Peyer's patch (tissue), 4 donors: ENCODE results near the gene MT1HL1. TPM values are rescaled to one million over a fixed set of nuclear protein-coding genes. Genes with fewer than 3 reads are reported as not detected.

ENCODE experiments used
- DNase-seq, 3 donors: peaks; one replicate each; pipeline ENCODE4 v3.0.0-alpha.2; 2017 to 2019
- H3K27ac ChIP-seq, 4 donors: fragments of 200-600 bp; sonication (generic); one replicate each; pipeline ENCODE4 v1.5.1; 2016 to 2019
- H3K27me3 ChIP-seq, 2 donors: fragments of 200-600 bp; sonication (generic); one replicate each; pipeline ENCODE4 v1.5.1; 2019
- H3K36me3 ChIP-seq, 3 donors: fragments of 200-600 bp; sonication (generic); one replicate each; pipeline ENCODE4 v1.5.1; 2016 to 2019
- H3K4me1 ChIP-seq, 4 donors: fragments of 200-600 bp; sonication (generic); one replicate each; pipeline ENCODE4 v1.5.1; 2016 to 2019
- H3K4me3 ChIP-seq, 4 donors: fragments of 200-600 bp; sonication (generic); 1 replicate in 3 of 4; 2 replicates in 1 of 4; pipeline ENCODE4 v1.5.1; 2016 to 2019; ENCODE audit warnings: mild to moderate bottlenecking in 1 of 4
- H3K9me3 ChIP-seq, 4 donors: fragments of 200-600 bp; sonication (generic); one replicate each; pipeline ENCODE4 v1.5.1; 2016 to 2019; ENCODE audit warnings: mild to moderate bottlenecking in 1 of 4
- CTCF ChIP-seq, 6 experiments: fragments of 450-650 bp in 4 of 6; fragments of 200-600 bp in 2 of 6; sonication (generic) in 1 of 6; IDR thresholded peaks; one replicate each; pipeline ENCODE4 v1.5.1; 2017 to 2019; ENCODE audit warnings: antibody characterized with exemption in 6 of 6, mild to moderate bottlenecking in 3 of 6, moderate library complexity in 1 of 6
- POLR2A ChIP-seq, 2 donors: fragments of 450-650 bp; IDR thresholded peaks; one replicate each; pipeline ENCODE4 v1.5.1; 2017; ENCODE audit warnings: antibody characterized with exemption in 2 of 2, mild to moderate bottlenecking in 2 of 2, moderate library complexity in 2 of 2
- total RNA-seq, 4 donors: library from RNA; depleted of rRNA; stranded (reverse); fragments of >200 nt; gene quantifications; one replicate each; pipeline ENCODE4 v1.1.0, GENCODE V29; 2016

MT1HL1 gene
- total RNA-seq, 4 donors from 2014 or later: not detected

- H3K27ac ChIP-seq: no peak overlapping the region
- DNase-seq: no peak
- H3K9me3 ChIP-seq: no peaks in the 10 kb centered on the region
- no peaks in the 10 kb centered on the region for H3K4me1 ChIP-seq
- no peaks in the 10 kb centered on the region for H3K27me3 ChIP-seq
- TF ChIP-seq CTCF (IDR thresholded peaks at IDR 0.05) (no peak), POLR2A (IDR thresholded peaks at IDR 0.05) (no peak)
- no peaks in the 10 kb centered on the region for H3K36me3 ChIP-seq
- no peak overlapping the region for H3K4me3 ChIP-seq
These were observed 47.0 kb downstream of the MT1HL1 start for GRCh38 chr1:236957235-236957634.

Other genes starting within 250 kb of the MT1HL1 start
- 10 to 100 TPM in 3 of 4 donors, 1 to 10 TPM in 1; 9.6 to 33.0 (median 24.8) TPM for gene MTR, start 209.1 kb downstream of the MT1HL1 start, total RNA-seq
- 1 to 10 TPM in 2 of 4 donors, under 1 TPM in 2; 0.13 to 2.5 (median 0.88) TPM for gene RYR2, start 37.7 kb upstream of the MT1HL1 start, total RNA-seq